SH-SY5Y (cell line): ENCODE measurements around the gene L3MBTL3.

ENCODE experiments used
- GATA2 ChIP-seq: IDR thresholded peaks from 2 replicates; pipeline ENCODE4 v1.6.1; 2011; ENCODE audit warnings: mild to moderate bottlenecking, low read depth, low read length
- GATA3 ChIP-seq: IDR thresholded peaks from 2 replicates; pipeline ENCODE4 v1.6.1; 2011; ENCODE audit warnings: low read depth, mild to moderate bottlenecking, low read length, moderate library complexity

GRCh38 chr6:130159956-130160355, 141.6 kb downstream of the L3MBTL3 start:
- no peak for TF ChIP-seq GATA2
- TF ChIP-seq GATA3, result no peak
